Measurements from ENCODE around the gene EPS8L1.
"Not testable (repeated sequence)": the region's sequence is repeated elsewhere in the genome, so short reads cannot be mapped to it uniquely, and the experiment has no call there.

EPS8L1 gene

DNA sequence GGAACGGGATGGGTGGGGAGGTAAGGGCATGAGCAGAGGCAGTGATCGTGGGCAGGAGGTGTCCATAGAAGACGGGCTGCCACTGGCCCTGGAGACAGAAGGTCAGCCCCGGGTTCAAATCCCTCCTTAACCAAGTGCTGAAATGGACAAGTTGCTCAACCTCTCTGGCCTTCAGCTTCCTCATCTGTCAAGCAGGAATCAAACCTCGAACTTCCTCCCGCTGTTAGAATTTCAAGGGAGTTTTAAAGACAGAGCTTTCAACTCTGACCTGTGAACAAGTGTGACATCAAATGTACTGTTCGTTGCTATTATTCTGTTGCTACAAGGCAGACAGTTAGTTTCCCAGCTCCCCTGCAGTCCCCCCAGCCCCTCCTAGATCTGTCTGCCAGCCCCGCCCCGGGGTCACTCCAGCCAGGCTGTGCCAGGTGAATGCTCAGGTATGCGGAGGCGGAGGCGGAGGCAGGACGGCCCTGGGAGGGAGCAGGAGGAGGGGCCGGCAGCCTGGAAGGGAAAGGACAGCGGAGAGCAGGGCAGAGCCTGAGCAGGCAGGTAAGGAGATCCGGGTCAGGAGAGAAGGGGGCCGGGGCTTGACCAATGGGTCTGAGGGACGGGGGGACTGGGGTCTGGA, at the start of gene EPS8L1:
Gene EPS8L1 (plus strand): TSS at position 499 of the 628 bp plus-strand sequence. CDS start 576 bp downstream, outside the sequence.
- no peak for DNase-seq

DNA sequence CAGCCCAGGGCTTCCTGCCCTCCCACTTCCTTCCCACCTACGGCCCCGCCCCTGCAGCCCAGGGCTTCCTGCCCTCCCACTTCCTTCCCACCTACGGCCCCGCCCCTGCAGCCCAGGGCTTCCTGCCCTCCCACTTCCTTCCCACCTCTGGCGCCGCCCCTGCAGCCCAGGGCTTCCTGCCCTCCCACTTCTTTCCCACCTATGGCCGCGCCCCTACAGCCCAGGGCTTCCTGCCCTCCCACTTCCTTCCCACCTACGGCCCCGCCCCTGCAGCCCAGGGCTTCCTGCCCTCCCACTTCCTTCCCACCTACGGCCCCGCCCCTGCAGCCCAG, 48.6 kb upstream of the EPS8L1 start:
- not testable (repeated sequence) for DNase-seq

DNA sequence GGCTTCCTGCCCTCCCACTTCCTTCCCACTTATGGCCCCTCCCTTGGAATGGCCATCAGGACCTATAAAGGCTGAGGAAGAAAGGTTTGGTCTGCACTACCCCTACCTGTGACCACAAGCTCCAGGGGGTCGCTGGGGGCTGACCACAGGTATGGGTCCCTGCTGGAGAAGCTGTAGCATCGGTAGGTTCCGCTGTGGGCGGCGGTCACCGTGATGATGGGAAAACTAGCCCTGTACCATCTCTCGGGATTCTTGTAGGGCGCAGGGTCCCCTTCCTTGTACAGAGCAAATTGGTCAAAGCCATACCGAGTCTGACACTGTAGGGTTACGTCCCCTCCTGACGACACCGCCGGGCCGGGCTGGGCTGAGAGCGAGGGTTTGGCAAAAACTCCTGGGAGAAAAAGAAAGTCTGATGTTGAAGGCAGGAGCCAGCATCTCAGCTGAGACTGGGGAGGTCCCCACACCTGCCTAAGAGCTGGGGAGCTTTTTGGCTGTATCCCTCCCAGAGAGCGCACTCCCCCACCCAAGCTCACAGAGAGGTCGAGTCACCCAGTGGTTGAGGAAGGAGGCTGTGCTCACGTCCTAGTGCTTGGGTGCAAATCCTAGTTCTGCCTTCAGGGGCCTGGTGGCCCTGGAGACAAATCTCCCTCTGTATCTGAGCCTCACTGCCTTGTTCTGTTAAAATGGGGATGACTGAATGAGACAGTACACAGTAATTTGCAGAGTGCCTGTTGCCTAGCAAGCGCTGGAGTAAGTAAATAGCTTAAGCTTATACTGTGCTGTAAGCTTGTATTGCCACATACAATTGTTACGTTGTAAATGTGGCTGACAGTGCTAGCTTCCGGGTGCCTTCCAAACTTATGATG, 48.0 kb upstream of the EPS8L1 start:
- no peak for DNase-seq

DNA sequence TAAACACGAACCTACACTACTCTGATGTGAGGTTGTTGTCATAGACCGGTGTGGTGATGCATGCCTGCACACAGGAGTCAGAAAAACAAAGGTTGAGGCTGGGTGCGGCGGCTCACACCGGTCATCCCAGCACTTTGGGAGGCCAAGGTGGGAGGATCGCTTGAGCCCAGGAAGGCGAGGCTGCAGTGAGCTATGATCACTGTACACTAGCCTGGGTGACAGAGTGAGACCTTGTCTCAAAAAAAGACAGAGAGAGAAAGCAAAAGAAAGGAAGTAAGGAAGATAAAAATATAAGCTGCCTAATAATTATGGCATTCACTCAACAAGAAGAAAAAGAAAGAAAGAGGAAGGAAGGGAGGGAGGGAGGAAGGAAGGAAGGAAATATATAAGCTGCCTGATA, 46.9 kb upstream of the EPS8L1 start:
- DNase-seq, result no peak

DNA sequence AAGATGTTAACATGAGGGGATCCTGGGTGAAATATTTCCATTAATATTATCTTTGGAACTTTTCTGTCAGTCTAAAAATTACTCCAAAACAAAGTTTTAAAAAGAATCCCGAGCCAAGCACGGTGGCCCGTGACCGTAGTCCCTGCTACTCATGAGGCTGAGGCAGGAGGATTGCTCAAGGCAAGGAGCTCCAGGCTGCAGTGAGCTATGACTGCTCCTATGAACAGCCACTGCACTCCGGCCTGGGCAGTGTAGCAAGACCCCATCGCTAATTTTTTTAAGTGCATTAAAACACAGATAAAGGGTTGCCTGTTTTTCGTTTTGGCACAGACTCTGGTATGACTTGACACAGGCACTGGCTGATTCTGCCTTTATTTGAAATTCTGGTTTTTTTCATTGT, 44.5 kb upstream of the EPS8L1 start:
- no peak for DNase-seq

DNA sequence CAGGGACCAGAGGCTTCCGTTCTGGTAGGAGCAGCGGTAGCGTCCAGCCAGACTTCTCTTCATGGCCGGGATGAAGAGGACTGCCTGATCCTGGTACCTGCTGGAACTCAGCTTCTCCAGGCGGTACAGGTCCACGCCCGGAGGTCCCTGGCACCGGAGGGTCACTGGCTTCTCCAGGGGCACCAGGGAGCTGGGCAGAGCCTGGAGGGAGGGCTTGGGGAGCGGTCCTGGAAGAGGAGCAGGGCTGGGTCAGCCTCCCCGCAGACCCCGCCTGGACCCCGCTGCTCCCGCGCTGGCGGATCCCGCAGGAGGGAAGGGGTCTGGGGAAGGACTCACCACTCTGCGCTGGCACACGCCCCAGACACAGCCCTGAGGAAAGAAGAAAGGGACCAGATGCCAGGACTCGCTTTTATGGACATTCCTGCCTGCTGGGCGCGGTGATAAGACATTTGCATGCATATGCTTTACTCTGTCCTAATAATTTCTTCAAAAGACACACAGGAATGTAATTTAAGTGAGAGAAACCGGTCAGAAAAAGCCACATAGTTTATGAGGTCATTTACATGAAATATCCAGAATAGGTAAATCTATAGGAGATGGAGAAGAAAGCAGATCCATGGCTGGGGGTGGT, 43.4 kb upstream of the EPS8L1 start:
- no peak for DNase-seq

DNA sequence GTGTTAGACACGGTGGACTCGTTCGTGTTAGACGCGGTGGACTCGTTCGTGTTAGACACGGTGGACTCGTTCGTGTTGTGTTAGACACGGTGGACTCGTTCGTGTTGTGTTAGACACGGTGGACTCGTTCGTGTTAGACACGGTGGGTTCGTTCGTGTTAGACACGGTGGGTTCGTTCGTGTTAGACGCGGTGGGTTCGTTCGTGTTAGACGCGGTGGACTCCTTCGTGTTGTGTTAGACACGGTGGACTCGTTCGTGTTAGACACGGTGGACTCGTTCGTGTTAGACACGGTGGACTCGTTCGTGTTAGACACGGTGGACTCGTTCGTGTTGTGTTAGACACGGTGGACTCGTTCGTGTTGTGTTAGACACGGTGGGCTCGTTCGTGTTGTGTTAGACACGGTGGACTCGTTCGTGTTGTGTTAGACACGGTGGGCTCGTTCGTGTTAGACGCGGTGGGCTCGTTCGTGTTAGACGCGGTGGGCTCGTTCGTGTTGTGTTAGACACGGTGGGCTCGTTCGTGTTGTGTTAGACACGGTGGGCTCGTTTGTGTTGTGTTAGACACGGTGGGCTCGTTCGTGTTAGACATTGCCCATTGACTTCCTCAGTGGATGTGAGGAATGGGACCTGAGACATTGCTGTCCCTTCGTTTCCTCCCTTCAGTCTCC, 42.6 kb upstream of the EPS8L1 start:
- DNase-seq, result not testable (repeated sequence)

DNA sequence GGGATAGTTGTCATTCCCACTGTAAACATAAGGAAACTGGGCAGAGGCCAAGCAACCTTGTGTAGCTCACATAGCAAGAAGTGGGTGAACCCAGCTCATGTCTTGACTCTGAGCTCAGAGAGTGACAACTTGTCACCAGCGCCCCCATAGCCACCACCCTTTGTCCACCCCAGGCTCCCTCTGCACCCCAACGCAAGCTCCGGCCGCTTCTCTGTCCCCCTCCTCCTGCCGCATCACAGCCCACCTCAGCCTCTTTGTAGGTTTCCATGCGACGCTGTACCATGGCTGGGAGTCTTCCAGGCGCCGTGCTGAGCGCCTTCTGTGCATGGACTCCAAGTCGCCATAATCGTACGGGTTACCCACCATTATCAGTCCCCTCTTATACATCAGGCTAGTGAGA, 40.9 kb upstream of the EPS8L1 start:
- DNase-seq, result no peak

DNA sequence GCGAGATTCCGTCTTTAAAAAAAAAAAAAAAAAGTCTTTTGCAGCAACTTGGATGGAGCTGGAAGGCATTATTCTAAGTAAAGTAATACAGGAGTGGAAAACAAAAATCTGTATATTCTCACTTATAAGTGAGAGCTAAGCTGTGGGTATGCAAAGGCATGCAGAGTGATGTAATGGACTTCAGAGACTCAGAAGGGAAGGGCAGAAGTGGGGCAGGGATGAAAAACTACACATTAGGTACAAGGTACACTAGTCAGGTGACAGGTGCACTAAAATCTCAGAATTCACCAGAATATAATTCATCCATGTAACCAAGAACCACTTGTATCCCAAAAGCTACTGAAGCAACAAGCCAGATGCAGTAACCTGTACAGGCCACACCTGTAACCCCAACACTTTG, 39.6 kb upstream of the EPS8L1 start:
- DNase-seq, result no peak

DNA sequence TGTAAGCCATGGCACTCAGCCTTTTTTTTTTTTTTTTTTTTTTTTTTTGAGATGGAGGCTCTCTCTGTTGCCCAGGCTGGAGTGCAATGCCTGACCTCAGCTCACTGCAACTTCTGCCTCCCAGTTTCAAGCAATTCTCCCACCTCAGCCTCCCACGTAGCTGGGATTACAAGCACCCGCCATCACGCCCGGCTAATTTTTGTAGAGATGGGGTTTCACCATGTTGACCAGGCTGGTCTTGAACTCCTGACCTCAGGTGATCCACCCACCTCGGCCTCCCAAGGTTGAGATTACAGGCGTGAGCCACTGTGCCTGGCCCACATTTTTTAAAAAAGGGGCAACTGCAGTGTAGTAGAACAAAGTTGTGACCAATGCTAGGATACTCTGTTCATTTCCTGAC, 38.1 kb upstream of the EPS8L1 start:
- DNase-seq, result not testable (repeated sequence)

DNA sequence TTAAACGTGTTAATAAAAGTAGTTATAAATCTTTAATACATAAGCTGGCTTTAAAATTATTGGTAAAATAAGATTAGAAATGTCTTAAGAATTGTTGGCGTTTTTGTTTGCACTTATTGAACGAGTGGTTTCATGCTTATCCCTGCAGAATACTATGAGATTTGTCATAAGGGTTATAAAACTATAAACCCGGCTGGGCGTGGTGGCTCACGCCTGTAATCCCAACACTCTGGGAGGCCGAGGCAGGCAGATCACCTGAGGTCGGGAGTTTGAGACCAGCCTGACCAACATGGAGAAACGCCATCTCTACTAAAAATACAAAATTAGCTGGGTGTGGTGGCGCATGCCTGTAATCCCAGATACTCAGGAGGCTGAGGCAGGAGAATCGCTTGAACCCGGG, 35.0 kb upstream of the EPS8L1 start:
- not testable (repeated sequence) for DNase-seq

DNA sequence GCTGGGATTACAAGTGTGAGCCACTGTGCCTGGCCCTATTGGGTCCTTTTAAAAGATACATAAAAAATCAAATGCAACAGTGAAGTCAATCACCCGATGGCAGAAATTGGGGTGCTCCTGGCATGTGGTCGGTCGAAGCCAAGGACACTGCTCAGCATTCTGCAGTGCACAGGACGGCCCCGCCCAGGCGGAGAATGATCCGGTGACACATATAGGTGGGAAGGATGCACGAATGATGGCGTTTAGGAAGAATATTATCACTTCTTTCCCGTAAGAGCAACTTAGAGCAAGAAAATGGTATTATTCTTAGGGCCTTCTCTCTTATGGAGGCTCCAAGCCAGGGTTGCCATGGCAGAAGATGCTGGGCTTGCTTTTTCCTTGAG, 34.4 kb upstream of the EPS8L1 start:
- DNase-seq, result no peak

DNA sequence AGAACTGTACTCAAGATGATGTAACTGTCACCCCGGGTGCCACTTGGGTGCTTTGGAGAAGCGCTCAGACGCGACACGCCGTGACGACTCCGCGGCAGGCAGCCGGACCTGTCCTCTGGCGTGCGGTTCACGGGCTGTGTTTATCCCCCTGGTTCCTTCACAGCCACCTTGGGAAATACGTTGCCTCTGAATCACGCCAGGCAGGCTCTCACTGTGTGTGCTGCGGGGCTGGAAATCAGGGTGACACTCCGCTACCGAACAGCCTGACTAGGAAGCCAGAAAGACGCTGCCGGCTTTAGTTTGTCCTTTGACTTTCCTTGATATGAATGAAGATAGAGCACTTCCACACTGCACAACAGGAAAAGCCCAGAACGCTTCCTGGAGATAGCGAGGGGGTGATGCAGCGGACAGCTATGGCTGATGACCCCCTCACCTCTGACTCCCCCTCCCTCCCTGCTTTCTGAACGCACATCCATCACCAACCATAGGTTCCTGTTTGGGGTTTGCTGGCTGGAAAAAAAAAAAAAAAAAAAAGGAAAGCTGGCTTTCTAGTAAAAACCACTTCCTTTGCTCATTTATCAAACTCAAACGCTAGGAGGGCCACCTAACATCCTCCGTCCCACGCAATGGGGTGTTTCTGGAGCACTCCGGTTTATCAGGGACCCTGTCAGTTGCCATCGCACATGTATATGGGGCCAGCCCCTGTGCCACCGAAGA, 33.9 kb upstream of the EPS8L1 start:
- DNase-seq, result no peak

DNA sequence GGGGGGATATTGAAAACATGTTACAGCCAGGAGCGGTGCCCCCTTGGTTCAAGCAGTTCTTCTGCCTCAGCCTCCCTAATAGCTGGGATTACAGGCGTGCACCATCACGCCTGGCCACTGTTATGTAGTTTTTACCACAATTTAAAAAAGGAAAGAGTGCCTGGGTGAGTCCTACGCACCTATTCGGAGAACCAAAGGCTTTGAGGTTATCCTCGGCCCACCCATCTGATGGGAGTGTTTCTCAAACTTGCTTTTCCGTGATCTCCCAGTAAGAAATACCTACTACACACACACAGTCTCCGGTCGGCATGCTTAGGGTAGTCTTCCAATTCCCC, 33.4 kb upstream of the EPS8L1 start:
- no peak for DNase-seq

DNA sequence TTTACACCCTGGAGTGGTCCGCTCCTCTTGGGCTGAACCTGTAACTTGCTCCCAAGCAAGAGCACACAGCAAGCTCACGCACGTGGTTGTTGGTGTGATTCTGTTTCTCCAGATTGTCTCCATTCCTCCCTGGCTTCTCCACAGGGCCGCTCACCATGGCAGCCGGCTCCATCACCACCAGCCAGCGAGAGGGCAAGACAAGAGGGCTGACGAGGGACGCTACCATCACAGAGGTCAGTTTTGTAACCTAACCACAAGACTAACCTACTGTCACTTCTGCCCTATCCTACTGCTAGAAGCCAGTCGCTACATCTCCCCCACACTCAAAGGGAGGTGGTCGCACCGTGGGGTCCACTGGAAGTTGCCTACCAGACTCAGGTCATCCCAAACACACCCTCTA, 33.0 kb upstream of the EPS8L1 start:
- no peak for DNase-seq

DNA sequence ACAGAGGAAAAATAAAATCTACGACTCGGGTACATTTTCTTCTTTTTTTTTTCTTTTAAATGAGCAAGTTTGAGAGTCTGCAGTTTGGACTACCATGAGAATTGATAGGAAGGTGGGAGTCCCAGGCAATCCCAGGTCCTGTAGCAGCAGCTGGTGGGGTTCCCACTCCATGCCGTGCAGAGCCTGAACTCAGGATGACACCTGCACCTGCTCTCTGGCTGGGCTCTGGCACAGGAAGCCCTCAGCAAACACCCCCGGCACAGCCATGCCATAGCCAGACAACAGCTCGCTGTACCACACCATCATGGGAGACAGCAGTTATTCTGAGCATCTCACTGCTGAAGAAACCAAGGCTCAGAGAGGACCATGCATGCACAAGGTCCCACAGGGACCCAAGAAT, 31.4 kb upstream of the EPS8L1 start:
- DNase-seq, result no peak

DNA sequence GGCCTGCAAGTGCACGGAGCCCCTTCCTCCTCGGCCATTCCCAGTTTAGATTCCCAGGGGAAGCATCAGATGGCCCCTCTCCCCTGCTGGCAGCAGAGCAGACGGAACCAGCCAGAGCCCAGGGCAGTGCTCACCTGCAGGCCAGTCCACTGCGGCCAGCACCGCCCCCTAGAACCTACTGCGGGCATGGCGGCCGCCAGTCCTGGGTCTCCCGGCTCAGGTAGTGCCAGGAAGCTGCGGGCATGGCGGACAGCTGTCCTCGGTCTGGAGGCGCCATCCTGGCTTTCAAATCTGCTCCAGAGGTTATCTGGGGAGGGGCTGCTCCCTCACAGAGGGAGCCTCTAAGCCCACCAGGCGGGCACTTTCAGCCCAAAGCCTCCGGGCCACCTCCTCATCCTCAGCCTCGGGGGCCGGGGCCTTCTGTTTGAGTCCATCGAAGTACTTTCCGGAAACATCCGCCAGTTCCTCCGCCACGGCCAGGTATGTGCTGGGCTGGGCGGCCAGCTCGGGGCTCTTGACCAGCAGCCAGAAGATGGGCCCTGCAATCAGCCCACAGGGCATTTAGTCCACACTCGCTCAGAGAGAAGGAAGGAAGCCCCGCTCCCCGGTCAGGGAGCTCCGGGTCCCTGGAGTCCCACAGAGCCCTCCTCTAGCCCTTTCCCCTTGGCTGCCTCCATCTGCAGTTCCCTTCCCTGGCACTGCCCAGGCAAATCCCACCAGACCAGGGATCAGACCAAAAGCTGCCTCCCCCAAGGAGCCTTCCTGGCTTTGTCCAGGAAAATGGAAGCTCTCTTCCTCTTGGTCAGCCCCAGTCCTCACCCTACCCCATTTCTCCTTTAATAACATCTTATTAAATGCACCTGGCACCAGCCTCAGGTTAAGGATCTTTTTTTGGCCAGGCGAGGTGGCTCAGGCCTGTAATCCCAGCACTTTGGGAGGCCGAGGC, 30.6 kb upstream of the EPS8L1 start:
- DNase-seq, result no peak

DNA sequence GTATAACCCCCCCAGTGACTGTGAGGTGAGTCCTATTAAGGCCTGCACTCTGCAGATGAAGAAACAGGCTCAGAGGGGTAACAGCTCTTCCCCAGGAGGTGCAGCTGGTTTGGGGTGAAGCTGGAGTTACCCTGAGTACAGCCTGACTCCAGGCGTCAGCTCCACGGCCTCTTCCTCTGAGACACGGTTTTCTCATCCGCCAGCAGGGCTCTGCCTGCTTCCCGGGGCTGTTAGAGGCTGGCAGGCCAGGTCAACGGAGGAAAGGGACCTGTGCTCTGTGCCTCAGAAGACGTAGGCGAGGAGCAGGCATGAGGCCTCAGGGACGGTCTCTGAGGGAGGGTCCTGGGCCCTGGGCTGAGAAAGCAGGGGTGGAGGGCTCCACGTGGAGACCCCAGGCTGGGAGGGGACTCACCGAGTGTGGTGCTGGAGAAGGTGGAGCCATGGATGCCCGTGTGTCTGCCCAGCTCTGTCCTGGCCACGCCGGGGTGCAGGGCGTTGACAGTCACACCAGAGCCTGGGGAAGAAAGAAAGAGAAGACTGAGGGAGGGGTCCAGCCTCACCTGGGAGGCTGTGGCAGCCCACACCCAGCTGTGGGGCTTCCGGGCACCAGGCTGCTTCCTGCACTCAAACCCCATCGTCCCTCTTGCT, 28.6 kb upstream of the EPS8L1 start:
- DNase-seq, result no peak

DNA sequence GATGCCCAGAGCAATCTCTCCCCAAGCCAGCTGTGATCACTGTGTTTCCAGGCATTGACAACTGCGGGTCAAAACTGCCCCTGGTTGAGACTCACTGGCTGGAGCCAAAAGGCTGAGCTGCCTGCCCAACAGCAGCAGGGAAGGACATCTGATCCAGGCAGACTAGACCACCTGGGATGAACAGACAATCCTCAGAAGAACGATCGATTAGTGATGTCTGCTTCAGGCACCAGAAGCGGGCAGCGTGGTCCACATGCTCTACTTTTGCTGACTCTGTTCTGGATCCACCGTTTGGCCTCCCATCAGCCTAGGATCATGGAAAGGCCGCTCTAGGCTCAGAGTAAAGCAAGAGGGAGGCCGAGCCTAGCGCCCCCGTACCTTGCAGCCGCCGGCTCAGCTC, 27.7 kb upstream of the EPS8L1 start:
- no peak for DNase-seq

DNA sequence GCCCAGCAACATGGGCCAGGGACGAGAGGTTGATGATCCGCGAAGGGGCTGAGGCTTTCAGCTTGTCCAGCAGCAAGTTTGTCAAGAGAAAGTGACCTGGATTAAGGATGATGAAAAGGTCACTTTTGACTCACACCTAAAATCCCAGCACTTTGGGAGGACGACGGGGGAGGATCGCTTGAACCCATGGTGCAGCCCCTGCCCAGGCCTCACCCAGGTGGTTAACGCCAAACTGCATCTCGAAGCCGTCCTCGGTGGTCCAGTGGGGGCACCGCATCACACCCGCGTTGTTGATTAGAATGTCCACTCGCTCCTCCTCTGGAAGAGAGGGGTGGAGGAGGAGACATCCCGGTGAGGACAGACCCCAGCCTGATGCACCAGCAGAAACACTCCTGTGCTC, 27.2 kb upstream of the EPS8L1 start:
- no peak for DNase-seq

DNA sequence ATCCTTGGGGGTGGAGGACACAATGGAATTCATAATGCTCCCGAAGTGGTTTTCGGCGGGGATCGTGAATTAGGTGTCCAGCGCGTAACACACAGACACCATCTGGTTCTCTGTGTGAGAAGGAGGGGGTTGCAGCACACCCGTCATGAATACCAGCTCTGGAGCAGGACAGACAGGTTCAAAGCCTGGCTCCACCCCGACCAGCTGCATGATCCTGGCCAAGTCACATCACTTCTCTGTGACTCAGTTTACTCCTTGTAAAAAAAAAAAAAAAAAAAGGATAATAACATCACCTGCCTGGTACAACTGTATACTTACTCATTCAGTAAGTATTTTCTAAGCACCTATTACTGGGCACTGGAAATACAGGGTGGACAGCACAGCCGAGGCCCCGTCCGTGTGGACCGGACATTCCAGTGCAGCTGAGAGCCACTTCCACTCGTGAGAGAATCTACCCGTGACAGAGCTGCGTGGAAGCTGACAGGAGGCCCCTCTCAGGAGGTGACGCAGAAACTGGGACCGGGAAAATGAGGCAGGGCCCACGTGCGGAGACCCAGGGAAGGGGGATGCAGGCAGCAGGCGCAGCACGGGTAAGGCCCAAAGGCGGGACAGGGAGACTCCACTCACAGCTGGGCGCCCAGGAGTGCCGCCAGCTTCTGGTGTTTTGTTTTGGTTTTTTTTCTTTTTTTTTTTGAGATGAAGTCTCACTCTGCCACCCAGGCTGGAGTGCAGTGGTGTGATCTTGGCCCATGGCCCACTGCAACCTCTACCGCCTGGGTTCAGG, 24.7 kb upstream of the EPS8L1 start:
- DNase-seq, result no peak

All from NCI-H524 treated with DMSO at 0.1 percent for 48 hours (cell line).